GM21381 (cell line): Measurements from ENCODE around the gene RELT.
"Not testable (repeated sequence)": the region's sequence is repeated elsewhere in the genome, so short reads cannot be mapped to it uniquely, and the experiment has no call there.

Experiments
- ATAC-seq: cut with Tn5 transposase; IDR thresholded peaks from one replicate; pipeline ENCODE4 v1.9.1; 2021; ENCODE audit warnings: mild to moderate bottlenecking, moderate library complexity; ENCODE audit not compliant: unreplicated experiment

RELT gene

DNA sequence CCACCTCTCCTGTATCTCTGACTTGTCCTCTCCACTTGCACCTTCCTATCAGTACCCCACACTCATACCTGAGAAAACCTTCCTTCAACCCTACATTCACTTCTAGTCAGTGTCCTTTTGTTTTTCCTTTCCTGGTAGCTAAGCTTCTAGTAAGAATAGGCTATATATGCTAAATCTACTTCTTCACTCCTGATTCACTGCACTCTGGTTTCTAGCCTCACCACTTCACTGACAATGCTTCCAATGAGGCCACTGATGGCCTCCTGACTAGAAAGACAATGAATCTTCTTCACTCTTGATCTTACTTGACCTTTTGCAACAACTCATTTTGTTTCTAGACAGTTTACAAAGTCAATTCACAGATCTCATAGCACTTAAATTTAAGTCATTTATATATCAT is 52.0 kb downstream of the RELT start:
- ATAC-seq: no peak

- ATAC-seq: no peak
Observed at GRCh38 chr11:73428699-73429098, 52.5 kb downstream of the RELT start.

GRCh38 chr11:73429121-73429750 is 53.0 kb downstream of the RELT start:
- no peak for ATAC-seq

- ATAC-seq: no peak
Observed at GRCh38 chr11:73430326-73430725, 54.1 kb downstream of the RELT start.

GRCh38 chr11:73431396-73431795 is 55.2 kb downstream of the RELT start:
- ATAC-seq: no peak

GRCh38 chr11:73436859-73437258 is 60.7 kb downstream of the RELT start:
- ATAC-seq: not testable (repeated sequence)

- no peak for ATAC-seq
Observed at GRCh38 chr11:73439002-73439843, 63.0 kb downstream of the RELT start.

DNA sequence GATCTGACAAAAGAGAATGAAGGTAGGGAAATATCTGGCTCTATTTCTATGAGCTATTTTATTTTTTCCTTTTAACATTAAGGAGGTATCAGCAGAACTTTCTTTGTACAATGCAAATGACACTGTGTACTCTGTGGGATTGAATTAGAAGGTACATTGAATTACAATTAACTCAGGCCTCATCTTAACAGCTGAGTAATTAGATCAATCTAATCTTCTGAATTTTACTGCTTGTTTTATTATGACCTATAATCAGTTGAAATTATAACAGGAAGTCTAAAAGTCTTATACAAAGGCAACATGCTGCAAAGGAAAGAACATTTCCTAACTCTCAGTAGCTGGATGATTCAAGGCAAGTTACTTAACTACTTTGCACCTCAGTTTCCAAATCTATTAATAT is 69.8 kb downstream of the RELT start:
- ATAC-seq: no peak

DNA sequence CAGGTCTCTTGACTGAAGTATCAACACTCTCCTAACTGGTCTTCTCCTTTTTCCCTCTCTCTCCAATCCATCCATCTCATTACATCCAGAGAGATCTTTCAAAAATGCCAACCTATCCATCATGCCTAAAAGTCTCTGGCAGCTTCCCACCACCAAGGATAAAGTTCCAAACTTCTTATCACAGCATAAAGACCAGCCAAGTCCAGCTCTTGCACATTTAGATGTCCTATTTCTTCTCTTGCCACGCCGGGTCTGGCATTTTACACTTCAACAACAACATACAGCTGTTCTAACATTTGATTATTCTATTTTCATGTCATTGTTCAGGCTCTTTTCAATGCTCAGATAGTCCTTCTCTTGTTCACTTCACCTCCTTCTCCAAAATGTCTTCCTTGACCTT is 70.6 kb downstream of the RELT start:
- no peak for ATAC-seq
